Measurements from ENCODE around the gene PKP4.

DNA sequence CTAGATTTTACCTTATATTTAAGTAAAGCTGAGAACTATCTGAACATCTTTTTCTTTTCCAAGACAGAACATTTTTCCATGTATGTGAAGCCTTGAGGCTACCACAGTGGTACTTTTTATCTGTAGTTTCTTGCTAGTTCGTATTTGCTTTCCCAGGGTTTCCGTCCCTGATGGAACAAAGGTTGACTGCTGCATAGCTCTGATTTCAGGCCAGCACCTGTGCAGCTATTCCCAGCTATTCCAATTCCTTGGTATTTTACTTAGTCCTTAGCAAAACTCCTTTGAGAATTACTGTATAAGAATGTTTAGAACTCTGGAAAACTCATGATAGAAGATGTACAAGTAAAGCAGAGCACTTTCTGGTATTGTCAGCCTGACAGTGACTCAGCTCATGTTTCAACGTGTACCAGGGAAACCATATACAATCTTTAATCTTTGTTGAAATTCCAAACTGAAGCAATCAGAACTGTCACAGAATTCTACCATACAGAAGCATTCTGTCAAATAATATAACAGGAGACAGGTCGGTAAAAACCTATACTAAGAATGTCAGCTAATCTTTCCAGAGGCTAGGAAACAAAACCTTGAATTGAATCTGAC, 162.2 kb downstream of the PKP4 start:
- TF ChIP-seq CTCF (IDR thresholded peaks at IDR 0.05) (no peak), EZH2 (IDR thresholded peaks at IDR 0.05) (no peak), EZH2phosphoT487 (IDR thresholded peaks at IDR 0.05) (no peak)
